AG09309 (cell line): Measurements from ENCODE around the gene TAMALIN.

Source experiments
- DNase-seq: peaks from one replicate; pipeline ENCODE4 v3.0.0-alpha.2; 2010; ENCODE audit warnings: low read depth
- H3K4me3 ChIP-seq: 2 replicates; pipeline ENCODE4 v1.5.1; 2011; ENCODE audit warnings: mild to moderate bottlenecking, low read depth, low read length, moderate library complexity; ENCODE audit not compliant: control insufficient read depth
- TF ChIP-seq, protein P1 (sequence below): IDR thresholded peaks from 2 replicates; pipeline ENCODE4 v1.5.1; 2011; ENCODE audit warnings: mild to moderate bottlenecking, low read depth, low read length, inconsistent platforms; ENCODE audit not compliant: insufficient read depth, control insufficient read depth; ENCODE audit errors: missing control alignments

TAMALIN gene

GRCh38 chr12:52006726-52007157, at the start of gene TAMALIN:
Gene TAMALIN (plus strand): TSS chr12:52006946. CDS start chr12:52007020, 74 bp downstream.
- TF ChIP-seq, protein P1, sequence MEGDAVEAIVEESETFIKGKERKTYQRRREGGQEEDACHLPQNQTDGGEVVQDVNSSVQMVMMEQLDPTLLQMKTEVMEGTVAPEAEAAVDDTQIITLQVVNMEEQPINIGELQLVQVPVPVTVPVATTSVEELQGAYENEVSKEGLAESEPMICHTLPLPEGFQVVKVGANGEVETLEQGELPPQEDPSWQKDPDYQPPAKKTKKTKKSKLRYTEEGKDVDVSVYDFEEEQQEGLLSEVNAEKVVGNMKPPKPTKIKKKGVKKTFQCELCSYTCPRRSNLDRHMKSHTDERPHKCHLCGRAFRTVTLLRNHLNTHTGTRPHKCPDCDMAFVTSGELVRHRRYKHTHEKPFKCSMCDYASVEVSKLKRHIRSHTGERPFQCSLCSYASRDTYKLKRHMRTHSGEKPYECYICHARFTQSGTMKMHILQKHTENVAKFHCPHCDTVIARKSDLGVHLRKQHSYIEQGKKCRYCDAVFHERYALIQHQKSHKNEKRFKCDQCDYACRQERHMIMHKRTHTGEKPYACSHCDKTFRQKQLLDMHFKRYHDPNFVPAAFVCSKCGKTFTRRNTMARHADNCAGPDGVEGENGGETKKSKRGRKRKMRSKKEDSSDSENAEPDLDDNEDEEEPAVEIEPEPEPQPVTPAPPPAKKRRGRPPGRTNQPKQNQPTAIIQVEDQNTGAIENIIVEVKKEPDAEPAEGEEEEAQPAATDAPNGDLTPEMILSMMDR, result no peak
- no peak for DNase-seq
- peak within 1 kb of the TSS; percentile 54 for H3K4me3 ChIP-seq

- H3K4me3 ChIP-seq, result no peak overlapping the region
- TF ChIP-seq, protein P1, result no peak
Measured at GRCh38 chr12:51958542-51958941, 48.2 kb upstream of the TAMALIN start.

GRCh38 chr12:51959211-51959610, 47.5 kb upstream of the TAMALIN start:
- TF ChIP-seq, protein P1, result no peak
- DNase-seq, result no peak
- H3K4me3 ChIP-seq, result no peak overlapping the region

More at GRCh38 chr12:51958542-51958941, 48.2 kb upstream of the TAMALIN start:
- no peak for DNase-seq

DNA sequence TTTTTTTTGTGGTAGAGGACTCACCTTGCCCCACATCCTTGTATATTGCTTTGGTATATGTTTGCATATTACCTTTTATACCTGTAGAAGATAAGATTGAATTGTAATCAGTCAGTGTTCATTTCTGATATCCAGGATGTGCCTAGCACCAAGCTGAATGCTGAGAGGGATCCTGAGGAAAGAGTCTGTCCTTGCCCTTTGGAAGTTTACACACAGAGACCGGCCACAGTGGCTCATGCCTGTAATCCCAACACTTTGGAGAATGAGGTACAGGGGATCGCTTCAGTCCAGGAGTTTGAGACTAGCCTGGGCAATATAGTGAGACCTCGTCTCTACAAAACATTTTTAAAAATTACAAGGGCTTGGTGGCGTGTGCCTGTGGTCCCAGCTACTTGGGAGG, 46.8 kb upstream of the TAMALIN start:
- no peak for DNase-seq
- no peak overlapping the region for H3K4me3 ChIP-seq
- TF ChIP-seq, protein P1, result no peak

- TF ChIP-seq, protein P1, result no peak
- no peak overlapping the region for H3K4me3 ChIP-seq
- DNase-seq, result no peak
Measured at GRCh38 chr12:51960488-51960887, 46.3 kb upstream of the TAMALIN start.

DNA sequence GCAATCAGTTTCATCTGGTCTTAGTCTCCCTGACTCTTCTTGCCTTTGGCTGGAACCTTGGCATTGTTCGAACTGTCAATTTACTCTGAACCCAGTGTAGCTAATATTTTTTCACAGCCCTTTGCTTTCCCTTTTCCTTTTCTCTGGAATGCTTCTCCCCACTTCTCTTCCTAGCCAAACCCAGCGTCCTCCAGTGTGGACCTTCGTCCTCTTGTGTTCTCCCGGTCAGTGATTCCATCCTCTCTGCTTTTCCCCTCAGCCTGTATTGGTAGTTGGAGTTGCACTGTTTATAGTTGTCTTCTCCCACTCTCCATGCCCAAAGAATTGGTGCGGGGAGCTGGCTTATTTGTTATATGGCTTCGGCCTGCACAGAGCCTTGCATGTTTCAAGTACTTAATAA, 45.9 kb upstream of the TAMALIN start:
- TF ChIP-seq, protein P1, result no peak
- no peak for DNase-seq
- no peak overlapping the region for H3K4me3 ChIP-seq

DNA sequence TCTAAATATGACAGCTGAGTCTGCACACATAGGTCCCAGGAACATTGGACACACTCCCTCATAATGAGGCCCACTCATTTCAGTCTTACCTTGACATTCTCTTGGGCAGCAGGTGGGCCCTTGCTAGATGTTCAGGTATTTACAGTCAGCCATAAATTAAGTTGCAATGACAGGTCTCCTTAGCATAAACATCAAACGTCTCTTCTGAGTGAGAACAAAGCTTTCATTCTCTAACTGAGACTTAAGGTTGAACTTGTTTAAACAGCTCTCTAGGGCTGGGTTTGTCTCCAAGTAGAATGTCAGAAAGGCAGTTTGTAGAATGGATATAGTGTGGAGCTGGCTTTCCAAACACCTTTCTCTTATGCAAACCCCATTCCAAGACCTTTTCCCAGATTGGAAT, 44.9 kb upstream of the TAMALIN start:
- no peak overlapping the region for H3K4me3 ChIP-seq
- TF ChIP-seq, protein P1, result no peak
- DNase-seq, result no peak
